B cell (primary cell): ENCODE measurements around the gene RFC4. TPM values are rescaled to one million over a fixed set of nuclear protein-coding genes. Genes with fewer than 3 reads are reported as not detected.
"Not testable (repeated sequence)": the region's sequence is repeated elsewhere in the genome, so short reads cannot be mapped to it uniquely, and the experiment has no call there.

Experiments used
- ATAC-seq: fragments of 200-7000 bp; cut with Tn5 transposase; one replicate; pipeline ENCODE4 v1.10.0; 2021; ENCODE audit warnings: low read depth, mild to moderate bottlenecking, moderate number of reproducible peaks, moderate library complexity
- CTCF ChIA-PET: fragments of 350-600 bp; sonication (Branson Sonifier 250); formaldehyde crosslinking; loops from one replicate; lab custom pipeline; 2021; ENCODE audit warnings: antibody characterized with exemption, inconsistent platforms; lab: Charles Lee
- POLR2A ChIA-PET: fragments of 350-600 bp; sonication (Branson Sonifier 250); formaldehyde crosslinking; loops from one replicate; lab custom pipeline; 2021; ENCODE audit warnings: antibody characterized with exemption; lab: Charles Lee
- DNase-seq: peaks from one replicate; pipeline ENCODE4 v3.0.0; 2013
- H2AFZ ChIP-seq: 2 replicates; pipeline ENCODE4 v1.6.1; 2012; ENCODE audit warnings: mild to moderate bottlenecking, low read depth, low read length; ENCODE audit not compliant: insufficient read depth, poor library complexity, severe bottlenecking
- H3K27ac ChIP-seq, 2 donors: 1 replicate in 1 of 2; 2 replicates in 1 of 2; pipeline ENCODE4 v1.5.1; 2012 to 2013; ENCODE audit warnings: low read length in 2 of 2, mild to moderate bottlenecking in 2 of 2, moderate library complexity in 1 of 2
- H3K27me3 ChIP-seq, 4 experiments: fragments of 200-600 bp in 1 of 4; sonication (generic) in 1 of 4; replicated peaks in 1 of 4; 1 replicate in 2 of 4; 2 replicates in 2 of 4; pipeline versions ENCODE4 v1.6.1 to v1.7.0; 2013 to 2016; ENCODE audit warnings: low read length in 3 of 4, mild to moderate bottlenecking in 2 of 4, mixed read lengths in 1 of 4, moderate library complexity in 1 of 4; ENCODE audit not compliant: insufficient read depth in 4 of 4, control insufficient read depth in 3 of 4; ENCODE audit errors: control extremely low read depth in 1 of 4
- H3K36me3 ChIP-seq, 2 experiments: replicated peaks in 1 of 2; 1 replicate in 1 of 2; 2 replicates in 1 of 2; pipeline versions ENCODE4 v1.6.1 to v1.7.1; 2013; ENCODE audit warnings: low read length in 1 of 2; ENCODE audit not compliant: insufficient read depth in 2 of 2, control insufficient read depth in 1 of 2; ENCODE audit errors: control extremely low read depth in 1 of 2, extremely low read depth in 1 of 2
- H3K4me1 ChIP-seq, 2 donors: fragments of 200-600 bp in 1 of 2; sonication (generic) in 1 of 2; 1 replicate in 1 of 2; 2 replicates in 1 of 2; pipeline versions ENCODE4 v1.5.1 to v1.6.1; 2013 to 2017; ENCODE audit warnings: low read length in 2 of 2; ENCODE audit not compliant: control insufficient read depth in 2 of 2, insufficient read depth in 2 of 2
- H3K4me2 ChIP-seq: replicated peaks from 2 replicates; pipeline ENCODE3; 2012; ENCODE audit warnings: mild to moderate bottlenecking, low read depth, low read length; ENCODE audit not compliant: poor library complexity, severe bottlenecking
- H3K4me3 ChIP-seq, 5 experiments: fragments of 200-600 bp in 1 of 5; sonication (generic) in 1 of 5; 1 replicate in 3 of 5; 2 replicates in 2 of 5; pipeline versions ENCODE4 v1.5.1 to v1.7.0; 2011 to 2016; ENCODE audit warnings: low read length in 4 of 5, mild to moderate bottlenecking in 4 of 5, low read depth in 2 of 5, control low read depth in 1 of 5, moderate library complexity in 1 of 5; ENCODE audit not compliant: insufficient read depth in 1 of 5; ENCODE audit errors: control extremely low read depth in 1 of 5, extremely low read depth in 1 of 5
- H3K79me2 ChIP-seq: fragments of 200-600 bp; sonication (generic); one replicate; pipeline ENCODE4 v1.6.0; 2016; ENCODE audit warnings: low read length; ENCODE audit not compliant: control insufficient read depth, insufficient read depth
- H3K9ac ChIP-seq: fragments of 200-600 bp; sonication (generic); 2 replicates; pipeline ENCODE4 v1.6.1; 2017; ENCODE audit warnings: mild to moderate bottlenecking, low read length, moderate library complexity
- H3K9me3 ChIP-seq, 3 donors: one replicate each; pipeline versions ENCODE4 v1.6.1 to v1.7.1; 2013; ENCODE audit warnings: low read length in 2 of 3; ENCODE audit not compliant: control insufficient read depth in 2 of 3, insufficient read depth in 1 of 3; ENCODE audit errors: control extremely low read depth in 1 of 3
- H4K20me1 ChIP-seq: 2 replicates; pipeline ENCODE4 v1.6.0; 2012; ENCODE audit warnings: mild to moderate bottlenecking, low read length; ENCODE audit not compliant: insufficient read depth, control insufficient read depth, poor library complexity, severe bottlenecking
- H3K27ac Mint-ChIP-seq: one replicate; pipeline ENCODE4 v1.8.0; 2021; ENCODE audit warnings: mixed read lengths
- H3K27me3 Mint-ChIP-seq: one replicate; pipeline ENCODE4 v1.8.0; 2021; ENCODE audit warnings: mixed read lengths
- H3K4me1 Mint-ChIP-seq: one replicate; pipeline ENCODE4 v1.8.0; 2021; ENCODE audit warnings: mixed read lengths
- H3K4me3 Mint-ChIP-seq: one replicate; pipeline ENCODE4 v1.8.0; 2021; ENCODE audit warnings: mixed read lengths
- H3K9me3 Mint-ChIP-seq: one replicate; pipeline ENCODE4 v1.8.0; 2022; ENCODE audit warnings: mixed read lengths; ENCODE audit not compliant: insufficient read depth
- CTCF ChIP-seq: fragments of 200-600 bp; IDR thresholded peaks from one replicate; pipeline ENCODE4 v1.8.0; 2022; ENCODE audit warnings: antibody characterized with exemption, mild to moderate bottlenecking
- EZH2 ChIP-seq: IDR thresholded peaks from 2 replicates; pipeline ENCODE4 v1.6.1; 2012; ENCODE audit warnings: borderline replicate concordance, low read depth, mild to moderate bottlenecking, moderate library complexity, low read length; ENCODE audit not compliant: insufficient read depth, poor library complexity, severe bottlenecking
- WGBS: methylation state at CpG from one replicate; pipeline ENCODE4 v1.1.5; 2013; ENCODE audit warnings: missing lambda C conversion rate; ENCODE audit not compliant: insufficient coverage; 5-methylcytosine and 5-hydroxymethylcytosine counted together
- intact Hi-C: fragments of 100-400 bp; cut with micrococcal nuclease; formaldehyde crosslinking; loops from one replicate; pipeline ENCODE4 v1.10.0; 2022
- polyA plus RNA-seq: library from polyadenylated mRNA; depleted of rRNA; stranded (reverse); fragments of >200 nt; gene quantifications from 2 replicates; pipeline ENCODE4 v1.2.3, GENCODE V29; 2012
- total RNA-seq, 2 donors: library from RNA; stranded (reverse); fragments of 120-200 nt in 1 of 2; gene quantifications; 1 replicate in 1 of 2; 2 replicates in 1 of 2; pipeline versions ENCODE4 v1.2.3 to v1.2.4, GENCODE V29; 2013 to 2022

RFC4 gene
- total and polyA plus RNA-seq, 2 donors (not counting 1 experiment from before 2014, with no cell fraction given), result 17.8 to 20.5 TPM

- H2AFZ ChIP-seq, result no peak overlapping the region
- H3K4me3 ChIP-seq, result no peak overlapping the region
- no peak overlapping the region for H3K27ac Mint-ChIP-seq
- no peaks in the 10 kb centered on the region for H3K9me3 Mint-ChIP-seq
- ChIA-PET POLR2A (no interaction called here), CTCF (interaction anchor here (0.6 to 1.3 kb wide), 2 partner anchors 92 to 199 kb away, joined by 3 to 5 read pairs; no protein-coding TSS in a partner anchor)
- H3K4me1 ChIP-seq, result no peaks in the 10 kb centered on the region
- no peaks in the 10 kb centered on the region for H3K4me1 Mint-ChIP-seq
- no peaks in the 10 kb centered on the region for H3K79me2 ChIP-seq
- H3K27me3 ChIP-seq, result no peaks in the 10 kb centered on the region
- H3K9ac ChIP-seq, result no peak overlapping the region
- DNase-seq, result no peak
- no peak overlapping the region for H3K4me3 Mint-ChIP-seq
- no peak for TF ChIP-seq CTCF
- TF ChIP-seq EZH2, result no peak
- WGBS, result 100% methylated on average over 1 of the region's 1 CpG
- H3K36me3 ChIP-seq, result no peaks in the 10 kb centered on the region
- H3K9me3 ChIP-seq, result no peaks in the 10 kb centered on the region
- ATAC-seq, result no peak
- peaks cover 6% of the 10 kb centered on the region for H3K27me3 Mint-ChIP-seq
- no peaks in the 10 kb centered on the region for H4K20me1 ChIP-seq
- no peak overlapping the region for H3K4me2 ChIP-seq
- intact Hi-C loops, result no loop called here
- no peak overlapping the region for H3K27ac ChIP-seq
These were observed 9.2 kb upstream of the RFC4 start for GRCh38 chr3:186815435-186815834.

- DNase-seq (no peak), ATAC-seq (no peak)
- H3K27me3 ChIP-seq, result no peaks in the 10 kb centered on the region
- no peak overlapping the region for H2AFZ ChIP-seq
- H3K36me3 ChIP-seq, result no peaks in the 10 kb centered on the region
- no peaks in the 10 kb centered on the region for H3K9me3 ChIP-seq
- intact Hi-C loops, result no loop called here
- H3K9ac ChIP-seq, result no peak overlapping the region
- H3K4me1 ChIP-seq, result no peaks in the 10 kb centered on the region
- no peaks in the 10 kb centered on the region for H3K79me2 ChIP-seq
- no peak overlapping the region for H3K4me3 Mint-ChIP-seq
- peaks cover 6% of the 10 kb centered on the region for H3K27me3 Mint-ChIP-seq
- H3K4me1 Mint-ChIP-seq, result no peaks in the 10 kb centered on the region
- H3K27ac Mint-ChIP-seq, result no peak overlapping the region
- no peak for TF ChIP-seq CTCF
- no peak for TF ChIP-seq EZH2
- WGBS, result 100% methylated on average over 1 of the region's 4 CpGs
- no peak overlapping the region for H3K27ac ChIP-seq
- H3K4me3 ChIP-seq, result no peak overlapping the region
- CTCF ChIA-PET, result interaction anchor here (0.7 kb wide), 1 partner anchor 38 kb away, joined by 7 read pairs; no protein-coding TSS in a partner anchor
- no peaks in the 10 kb centered on the region for H3K9me3 Mint-ChIP-seq
- H3K4me2 ChIP-seq, result no peak overlapping the region
- POLR2A ChIA-PET, result interaction anchor here (0.7 kb wide), 1 partner anchor 236 kb away, joined by 3 read pairs; no protein-coding TSS in a partner anchor
- H4K20me1 ChIP-seq, result no peaks in the 10 kb centered on the region
These were observed 7.8 kb upstream of the RFC4 start for GRCh38 chr3:186814100-186814499.

GRCh38 chr3:186811313-186811712 is 5.0 kb upstream of the RFC4 start:
- H3K27ac Mint-ChIP-seq, H3K27ac ChIP-seq, H3K4me3 ChIP-seq, intact Hi-C loops, H2AFZ ChIP-seq, H3K4me1 Mint-ChIP-seq, H3K9me3 ChIP-seq, H3K79me2 ChIP-seq, H3K4me3 Mint-ChIP-seq, H3K27me3 Mint-ChIP-seq, H3K9me3 Mint-ChIP-seq, H3K9ac ChIP-seq, POLR2A ChIA-PET, H3K36me3 ChIP-seq, DNase-seq, H3K27me3 ChIP-seq, CTCF ChIA-PET, H4K20me1 ChIP-seq, H3K4me2 ChIP-seq, ATAC-seq, H3K4me1 ChIP-seq: not testable (repeated sequence)
- WGBS, result 100% methylated on average over 2 of the region's 29 CpGs
